ENCODE data around the gene ZNF827. TPM values are rescaled to one million over a fixed set of nuclear protein-coding genes. Genes with fewer than 3 reads are reported as not detected.

The ZNF827 gene
- polyA plus RNA-seq, 12 donors = 13.0 to 73.9 (median 20.0) TPM

- no peak for DNase-seq
Measured at GRCh38 chr4:145828802-145829485, 109.7 kb downstream of the ZNF827 start.

GRCh38 chr4:145827885-145828284, 110.7 kb downstream of the ZNF827 start:
- DNase-seq = no peak

- no peak for DNase-seq
Measured at GRCh38 chr4:145825255-145825654, 113.4 kb downstream of the ZNF827 start.

GRCh38 chr4:145824463-145824862, 114.2 kb downstream of the ZNF827 start:
- DNase-seq = no peak

- no peak for DNase-seq
Measured at GRCh38 chr4:145823743-145824142, 114.9 kb downstream of the ZNF827 start.

GRCh38 chr4:145822581-145822980, 116.0 kb downstream of the ZNF827 start:
- DNase-seq = no peak

- DNase-seq = no peak
Measured at GRCh38 chr4:145822181-145822580, 116.4 kb downstream of the ZNF827 start.

- no peak for DNase-seq
Measured at GRCh38 chr4:145821766-145822165, 116.9 kb downstream of the ZNF827 start.

GRCh38 chr4:145820407-145820806, 118.2 kb downstream of the ZNF827 start:
- no peak for DNase-seq

- DNase-seq = peak; percentile 39
Measured at GRCh38 chr4:145819853-145820181, 118.8 kb downstream of the ZNF827 start.

GRCh38 chr4:145819101-145819852, 119.3 kb downstream of the ZNF827 start:
- DNase-seq = peak; percentile 22

GRCh38 chr4:145818011-145818410, 120.6 kb downstream of the ZNF827 start:
- DNase-seq = no peak

GRCh38 chr4:145816091-145816490, 122.5 kb downstream of the ZNF827 start:
- DNase-seq = no peak

GRCh38 chr4:145815626-145816025, 123.0 kb downstream of the ZNF827 start:
- no peak for DNase-seq

GRCh38 chr4:145815027-145815612, 123.5 kb downstream of the ZNF827 start:
- no peak for DNase-seq

- no peak for DNase-seq
Measured at GRCh38 chr4:145814246-145814645, 124.4 kb downstream of the ZNF827 start.

GRCh38 chr4:145812919-145813318, 125.7 kb downstream of the ZNF827 start:
- DNase-seq = no peak

- DNase-seq = no peak
Measured at GRCh38 chr4:145808848-145809512, 129.6 kb downstream of the ZNF827 start.

- peak; percentile 12 for DNase-seq
Measured at GRCh38 chr4:145808021-145808650, 130.5 kb downstream of the ZNF827 start.

- no peak for DNase-seq
Measured at GRCh38 chr4:145805490-145805889, 133.1 kb downstream of the ZNF827 start.

- DNase-seq = peak; percentile 78
Measured at GRCh38 chr4:145804116-145804515, 134.5 kb downstream of the ZNF827 start.

GRCh38 chr4:145799223-145799622, 139.4 kb downstream of the ZNF827 start:
- DNase-seq = no peak

All from muscle of arm (tissue), 12 donors.